SK-N-SH treated with all-trans-retinoic acid at 6 μM for 48 hours (cell line): ENCODE data around the gene KANSL1L.
"Not testable (repeated sequence)": the region's sequence is repeated elsewhere in the genome, so short reads cannot be mapped to it uniquely, and the experiment has no call there.

Source experiments
- ARNTL ChIP-seq: fragments of 450-650 bp; formaldehyde crosslinking; IDR thresholded peaks from 2 replicates; pipeline ENCODE4 v1.5.0; 2020; ENCODE audit warnings: low read depth, mild to moderate bottlenecking, moderate library complexity, borderline replicate concordance
- ESRRG ChIP-seq: fragments of 250-450 bp; sonication (Bioruptor Pico); IDR thresholded peaks from 2 replicates; pipeline ENCODE4 v1.6.1; 2021; ENCODE audit warnings: mild to moderate bottlenecking
- ISL1 ChIP-seq: fragments of 250-450 bp; sonication (Bioruptor Pico); IDR thresholded peaks from 2 replicates; pipeline ENCODE4 v2.1.2; 2022; ENCODE audit warnings: mild to moderate bottlenecking, moderate library complexity
- OSR1 ChIP-seq: fragments of 250-450 bp; sonication (Bioruptor Pico); IDR thresholded peaks from 2 replicates; pipeline ENCODE4 v1.8.0; 2022; ENCODE audit warnings: moderate library complexity, mild to moderate bottlenecking, inconsistent platforms
- TOX ChIP-seq: fragments of 250-450 bp; sonication (Bioruptor Pico); IDR thresholded peaks from 2 replicates; pipeline ENCODE4 v1.8.0; 2021; ENCODE audit warnings: mild to moderate bottlenecking, moderate library complexity, borderline replicate concordance
- ZNF565 ChIP-seq: fragments of 450-650 bp; formaldehyde crosslinking; conservative IDR thresholded peaks from 2 replicates; pipeline ENCODE4 v1.5.0; 2020; ENCODE audit warnings: low read depth, mild to moderate bottlenecking, moderate library complexity
- TF ChIP-seq, protein P1 (sequence below): fragments of 250-450 bp; sonication (Bioruptor Pico); IDR thresholded peaks from 2 replicates; pipeline ENCODE4 v1.5.1; 2021; ENCODE audit warnings: mild to moderate bottlenecking, moderate library complexity

DNA sequence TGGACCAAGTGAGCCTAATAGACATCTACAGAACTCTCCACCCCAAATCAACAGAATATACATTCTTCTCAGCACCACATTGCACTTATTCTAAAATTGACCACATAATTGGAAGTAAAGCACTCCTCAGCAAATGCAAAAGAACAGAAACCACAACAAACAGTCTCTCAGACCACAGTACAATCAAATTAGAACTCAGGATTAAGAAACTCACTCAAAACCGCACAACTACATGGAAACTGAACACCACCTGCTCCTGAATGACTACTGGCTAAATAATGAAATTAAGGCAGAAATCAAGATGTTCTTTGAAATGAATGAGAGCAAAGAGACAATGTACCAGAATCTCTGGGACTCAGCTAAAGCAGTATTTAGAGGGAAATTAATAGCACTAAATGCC lies 12.7 kb upstream of the KANSL1L start:
- not testable (repeated sequence) for TF ChIP-seq ISL1 (CRISPR knock-in tag); ESRRG; OSR1 (CRISPR knock-in tag); ARNTL; TOX; ZNF565 (CRISPR knock-in tag)
- TF ChIP-seq, protein P1, sequence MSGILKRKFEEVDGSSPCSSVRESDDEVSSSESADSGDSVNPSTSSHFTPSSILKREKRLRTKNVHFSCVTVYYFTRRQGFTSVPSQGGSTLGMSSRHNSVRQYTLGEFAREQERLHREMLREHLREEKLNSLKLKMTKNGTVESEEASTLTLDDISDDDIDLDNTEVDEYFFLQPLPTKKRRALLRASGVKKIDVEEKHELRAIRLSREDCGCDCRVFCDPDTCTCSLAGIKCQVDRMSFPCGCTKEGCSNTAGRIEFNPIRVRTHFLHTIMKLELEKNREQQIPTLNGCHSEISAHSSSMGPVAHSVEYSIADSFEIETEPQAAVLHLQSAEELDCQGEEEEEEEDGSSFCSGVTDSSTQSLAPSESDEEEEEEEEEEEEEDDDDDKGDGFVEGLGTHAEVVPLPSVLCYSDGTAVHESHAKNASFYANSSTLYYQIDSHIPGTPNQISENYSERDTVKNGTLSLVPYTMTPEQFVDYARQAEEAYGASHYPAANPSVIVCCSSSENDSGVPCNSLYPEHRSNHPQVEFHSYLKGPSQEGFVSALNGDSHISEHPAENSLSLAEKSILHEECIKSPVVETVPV (CRISPR knock-in tag) = not testable (repeated sequence)
